ENCODE data around the gene COL1A2. TPM values are rescaled to one million over a fixed set of nuclear protein-coding genes. Genes with fewer than 3 reads are reported as not detected.

Gene COL1A2
- total RNA-seq, 1 experiment from 2014 or later: 3.0 TPM

DNA sequence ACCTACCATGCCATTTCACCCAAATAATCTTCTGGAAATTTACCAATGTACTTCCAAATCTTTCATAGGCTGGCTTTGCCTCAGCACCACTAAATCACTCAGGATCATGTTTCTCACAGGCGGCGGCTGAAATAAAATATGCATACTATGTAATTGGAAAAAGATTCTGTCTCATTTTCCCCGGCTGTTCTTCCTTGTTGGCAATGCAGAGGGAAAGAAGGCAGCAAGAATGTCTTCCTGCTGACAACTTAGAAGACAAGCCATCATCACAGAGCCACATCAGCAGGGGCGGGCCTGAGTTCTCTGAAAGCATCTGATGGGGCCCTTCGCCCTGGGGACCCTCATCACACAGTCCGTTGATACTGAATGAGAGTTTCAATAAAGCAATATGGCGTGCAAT, 39.2 kb upstream of the COL1A2 start:
- H3K27ac ChIP-seq (ENCODE audit: low read depth, low read length): no peak overlapping the region
- no peak overlapping the region for H3K4me3 ChIP-seq (replicated peaks in 1 of 2; ENCODE audit: low read depth in 1 of 2, low read length in 2 of 2)
- no peaks in the 10 kb centered on the region for H4K20me1 ChIP-seq (ENCODE audit: insufficient read depth)
- ChIA-PET RAD21 (ENCODE audit: low non-redundant PET in 1 of 2, low total read pairs in 2 of 2, uncharacterized antibody in 2 of 2, unreplicated experiment in 2 of 2) (no interaction called here), CTCF (no interaction called here), POLR2A (no interaction called here)
- no peaks in the 10 kb centered on the region for H3K9me2 ChIP-seq (ENCODE audit: insufficient read depth)
- H3K36me3 ChIP-seq (ENCODE audit: control insufficient read depth in 1 of 2, insufficient read depth in 2 of 2, low read length in 2 of 2): no peaks in the 10 kb centered on the region
- H2AFZ ChIP-seq (ENCODE audit: low read depth, low read length, poor library complexity, severe bottlenecking): no peak overlapping the region
- no peak for ATAC-seq
- no peak overlapping the region for H3K4me2 ChIP-seq (ENCODE audit: low read length)
- no TSS peak for BruUV-seq (replicated peaks)
- no peaks in the 10 kb centered on the region for H3K79me2 ChIP-seq (ENCODE audit: insufficient read depth, low read length)
- no peaks in the 10 kb centered on the region for H3K9me3 ChIP-seq (ENCODE audit: control insufficient read depth in 1 of 2, insufficient read depth in 1 of 2, low read depth in 1 of 2, low read length in 2 of 2)
- TF ChIP-seq CBX3 (IDR thresholded peaks at IDR 0.05; ENCODE audit: low read depth) (no peak), SP1 (IDR thresholded peaks at IDR 0.05; ENCODE audit: low read depth) (no peak), RAD21 (IDR thresholded peaks at IDR 0.05; ENCODE audit: low read depth) (no peak), EZH2phosphoT487 (IDR thresholded peaks at IDR 0.05; ENCODE audit: borderline replicate concordance) (no peak), FOSL1 (IDR thresholded peaks at IDR 0.05; ENCODE audit: low read depth) (no peak), SIN3A (IDR thresholded peaks at IDR 0.05; ENCODE audit: low read depth) (no peak), YY1 (IDR thresholded peaks at IDR 0.05; ENCODE audit: extremely low read depth, insufficient replicate concordance, low read depth, low read length) (no peak), ZNF274 (IDR thresholded peaks at IDR 0.05; ENCODE audit: low read depth, low read length) (no peak)
- TF ChIP-seq, protein P1, sequence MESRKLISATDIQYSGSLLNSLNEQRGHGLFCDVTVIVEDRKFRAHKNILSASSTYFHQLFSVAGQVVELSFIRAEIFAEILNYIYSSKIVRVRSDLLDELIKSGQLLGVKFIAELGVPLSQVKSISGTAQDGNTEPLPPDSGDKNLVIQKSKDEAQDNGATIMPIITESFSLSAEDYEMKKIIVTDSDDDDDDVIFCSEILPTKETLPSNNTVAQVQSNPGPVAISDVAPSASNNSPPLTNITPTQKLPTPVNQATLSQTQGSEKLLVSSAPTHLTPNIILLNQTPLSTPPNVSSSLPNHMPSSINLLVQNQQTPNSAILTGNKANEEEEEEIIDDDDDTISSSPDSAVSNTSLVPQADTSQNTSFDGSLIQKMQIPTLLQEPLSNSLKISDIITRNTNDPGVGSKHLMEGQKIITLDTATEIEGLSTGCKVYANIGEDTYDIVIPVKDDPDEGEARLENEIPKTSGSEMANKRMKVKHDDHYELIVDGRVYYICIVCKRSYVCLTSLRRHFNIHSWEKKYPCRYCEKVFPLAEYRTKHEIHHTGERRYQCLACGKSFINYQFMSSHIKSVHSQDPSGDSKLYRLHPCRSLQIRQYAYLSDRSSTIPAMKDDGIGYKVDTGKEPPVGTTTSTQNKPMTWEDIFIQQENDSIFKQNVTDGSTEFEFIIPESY (IDR thresholded peaks at IDR 0.05; ENCODE audit: extremely low read depth, insufficient replicate concordance, low read length): no peak
- TF ChIP-seq, protein P2, sequence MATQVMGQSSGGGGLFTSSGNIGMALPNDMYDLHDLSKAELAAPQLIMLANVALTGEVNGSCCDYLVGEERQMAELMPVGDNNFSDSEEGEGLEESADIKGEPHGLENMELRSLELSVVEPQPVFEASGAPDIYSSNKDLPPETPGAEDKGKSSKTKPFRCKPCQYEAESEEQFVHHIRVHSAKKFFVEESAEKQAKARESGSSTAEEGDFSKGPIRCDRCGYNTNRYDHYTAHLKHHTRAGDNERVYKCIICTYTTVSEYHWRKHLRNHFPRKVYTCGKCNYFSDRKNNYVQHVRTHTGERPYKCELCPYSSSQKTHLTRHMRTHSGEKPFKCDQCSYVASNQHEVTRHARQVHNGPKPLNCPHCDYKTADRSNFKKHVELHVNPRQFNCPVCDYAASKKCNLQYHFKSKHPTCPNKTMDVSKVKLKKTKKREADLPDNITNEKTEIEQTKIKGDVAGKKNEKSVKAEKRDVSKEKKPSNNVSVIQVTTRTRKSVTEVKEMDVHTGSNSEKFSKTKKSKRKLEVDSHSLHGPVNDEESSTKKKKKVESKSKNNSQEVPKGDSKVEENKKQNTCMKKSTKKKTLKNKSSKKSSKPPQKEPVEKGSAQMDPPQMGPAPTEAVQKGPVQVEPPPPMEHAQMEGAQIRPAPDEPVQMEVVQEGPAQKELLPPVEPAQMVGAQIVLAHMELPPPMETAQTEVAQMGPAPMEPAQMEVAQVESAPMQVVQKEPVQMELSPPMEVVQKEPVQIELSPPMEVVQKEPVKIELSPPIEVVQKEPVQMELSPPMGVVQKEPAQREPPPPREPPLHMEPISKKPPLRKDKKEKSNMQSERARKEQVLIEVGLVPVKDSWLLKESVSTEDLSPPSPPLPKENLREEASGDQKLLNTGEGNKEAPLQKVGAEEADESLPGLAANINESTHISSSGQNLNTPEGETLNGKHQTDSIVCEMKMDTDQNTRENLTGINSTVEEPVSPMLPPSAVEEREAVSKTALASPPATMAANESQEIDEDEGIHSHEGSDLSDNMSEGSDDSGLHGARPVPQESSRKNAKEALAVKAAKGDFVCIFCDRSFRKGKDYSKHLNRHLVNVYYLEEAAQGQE (IDR thresholded peaks at IDR 0.05; ENCODE audit: low read depth): no peak
- TF ChIP-seq, protein P3, sequence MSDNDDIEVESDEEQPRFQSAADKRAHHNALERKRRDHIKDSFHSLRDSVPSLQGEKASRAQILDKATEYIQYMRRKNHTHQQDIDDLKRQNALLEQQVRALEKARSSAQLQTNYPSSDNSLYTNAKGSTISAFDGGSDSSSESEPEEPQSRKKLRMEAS (IDR thresholded peaks at IDR 0.05): no peak
- DNase-seq (ENCODE audit: low read depth, low spot score): no peak
- H3K4me1 ChIP-seq (ENCODE audit: control insufficient read depth in 1 of 2, insufficient read depth in 2 of 2, low read length in 2 of 2): no peaks in the 10 kb centered on the region
- no peak overlapping the region for H3K9ac ChIP-seq (ENCODE audit: low read length)
- intact Hi-C loops (cut with micrococcal nuclease): no loop called here
- H3K27me3 ChIP-seq (ENCODE audit: insufficient read depth, low read length): no peaks in the 10 kb centered on the region

Measured in HCT116 (cell line).